ENCODE data around the gene PWP2.
A peak's percentile ranks its signal among the peaks of the same experiment; 100 is the strongest.
"Not testable (repeated sequence)": the region's sequence is repeated elsewhere in the genome, so short reads cannot be mapped to it uniquely, and the experiment has no call there.

PWP2 gene

DNA sequence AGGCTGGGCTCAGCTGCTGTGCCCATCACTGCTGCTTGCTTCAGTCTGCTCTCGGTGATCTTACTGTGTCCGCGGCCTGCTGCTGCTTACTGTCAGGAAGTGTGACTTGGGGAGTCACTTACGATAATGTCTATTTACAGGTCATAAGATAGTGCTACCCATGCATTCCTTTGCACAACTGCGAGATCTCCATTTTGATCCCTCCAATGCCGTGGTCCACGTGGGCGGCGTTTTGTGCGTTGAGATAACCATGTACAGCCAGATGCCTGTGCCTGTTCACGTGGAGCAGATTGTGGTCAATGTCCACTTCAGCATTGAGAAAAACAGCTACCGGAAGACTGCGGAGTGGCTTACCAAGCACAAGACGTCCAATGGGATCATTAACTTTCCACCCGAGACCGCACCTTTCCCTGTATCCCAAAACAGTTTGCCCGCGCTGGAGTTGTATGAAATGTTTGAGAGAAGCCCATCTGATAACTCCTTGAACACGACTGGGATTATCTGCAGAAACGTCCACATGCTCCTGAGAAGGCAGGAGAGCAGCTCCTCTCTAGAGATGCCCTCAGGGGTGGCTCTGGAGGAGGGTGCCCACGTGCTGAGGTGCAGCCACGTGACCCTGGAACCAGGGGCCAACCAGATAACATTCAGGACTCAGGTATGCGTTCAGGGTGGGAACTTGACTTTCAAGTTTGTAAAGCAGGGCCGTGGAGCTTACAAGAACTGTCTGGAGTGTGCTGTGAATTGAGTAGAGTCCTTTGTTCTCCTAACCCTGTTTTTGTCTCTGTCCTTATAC lies 24.4 kb upstream of the PWP2 start:
- DNase-seq (ENCODE audit: insufficient read length, low spot score): no peak
- FAIRE-seq: no peak

GRCh38 chr21:44083631-44084291 lies 23.4 kb upstream of the PWP2 start:
- DNase-seq (ENCODE audit: insufficient read length, low spot score) (no peak), FAIRE-seq (peak; percentile 55)

DNA sequence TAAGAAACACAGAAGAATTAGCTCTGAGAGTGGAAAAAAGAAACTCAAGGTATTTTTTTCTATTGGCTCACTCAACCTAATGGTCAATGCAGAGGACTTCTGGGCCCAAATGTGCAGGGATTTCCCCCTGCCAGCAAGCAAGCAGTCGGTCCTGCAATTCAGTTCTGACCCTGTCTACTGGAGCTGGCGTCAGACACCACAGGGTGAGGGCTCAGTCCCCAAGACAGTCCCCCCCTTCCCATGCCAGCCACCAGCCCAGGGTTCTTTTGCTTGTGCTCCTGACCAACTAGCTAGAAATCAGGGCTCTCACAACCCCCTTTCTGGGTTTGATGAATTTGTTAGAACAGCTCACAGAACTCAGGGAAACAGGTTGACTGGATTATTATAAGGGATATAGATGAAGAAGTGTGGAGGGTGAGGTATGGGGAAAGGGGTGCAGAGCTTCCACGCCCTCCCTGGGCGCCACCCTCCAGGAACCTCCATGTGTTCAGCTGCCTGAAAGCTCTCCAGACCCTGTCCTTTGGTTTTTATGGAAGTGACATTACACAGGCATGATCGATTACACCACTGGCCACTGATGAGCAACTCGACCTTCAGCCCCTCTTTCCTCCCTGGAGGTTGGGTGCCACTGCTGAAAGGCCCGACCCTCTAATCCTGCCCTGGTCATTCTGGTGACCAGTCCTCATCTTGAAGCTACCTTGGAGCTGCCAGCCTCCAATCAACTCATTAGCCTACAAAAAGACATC lies 22.5 kb upstream of the PWP2 start:
- FAIRE-seq (no peak), DNase-seq (ENCODE audit: insufficient read length, low spot score) (no peak)

DNA sequence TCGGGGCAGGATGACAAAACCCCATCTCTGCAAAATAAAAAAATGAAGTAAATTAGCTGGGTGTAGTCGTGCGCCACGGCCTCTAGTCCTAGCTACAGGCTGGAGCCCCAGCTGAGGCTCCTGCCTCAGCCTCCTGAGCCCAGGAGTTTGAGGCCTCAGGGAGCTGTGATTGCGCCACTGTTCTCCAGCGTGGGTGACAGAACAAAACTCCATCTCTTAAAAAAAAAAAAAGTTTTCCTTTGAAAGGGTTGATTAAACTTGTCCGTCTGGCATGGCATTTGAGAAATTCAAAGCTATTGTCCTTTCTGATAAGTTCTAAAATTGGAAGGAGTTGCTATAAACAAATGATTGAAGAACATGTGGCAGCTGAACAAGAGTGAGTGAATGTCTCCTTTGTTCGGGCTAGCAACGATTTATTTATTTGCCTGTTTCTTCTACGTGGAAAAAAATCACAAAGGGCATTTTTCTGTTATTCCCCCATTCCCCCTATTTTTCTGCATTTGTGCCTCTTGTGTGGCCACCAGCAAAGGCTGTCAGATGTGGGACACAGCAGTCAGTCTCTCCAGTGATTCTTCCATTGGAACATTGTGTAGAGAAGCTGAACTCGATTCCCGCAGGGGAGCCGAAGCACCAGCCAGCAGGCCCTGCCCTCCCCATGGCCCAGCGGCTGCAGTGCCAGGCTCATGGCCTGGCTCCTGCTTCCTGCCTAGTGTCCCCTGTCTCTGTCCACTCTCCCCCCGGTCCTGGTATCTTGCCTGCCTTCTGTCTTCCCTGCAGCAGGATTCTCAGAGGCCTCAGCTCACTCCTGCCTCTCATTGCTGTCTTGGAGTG lies 21.5 kb upstream of the PWP2 start:
- FAIRE-seq (no peak), DNase-seq (ENCODE audit: insufficient read length, low spot score) (no peak)

- no peak for DNase-seq (ENCODE audit: insufficient read length, low spot score)
- FAIRE-seq: no peak
Observed at GRCh38 chr21:44086636-44087425, 20.4 kb upstream of the PWP2 start.

DNA sequence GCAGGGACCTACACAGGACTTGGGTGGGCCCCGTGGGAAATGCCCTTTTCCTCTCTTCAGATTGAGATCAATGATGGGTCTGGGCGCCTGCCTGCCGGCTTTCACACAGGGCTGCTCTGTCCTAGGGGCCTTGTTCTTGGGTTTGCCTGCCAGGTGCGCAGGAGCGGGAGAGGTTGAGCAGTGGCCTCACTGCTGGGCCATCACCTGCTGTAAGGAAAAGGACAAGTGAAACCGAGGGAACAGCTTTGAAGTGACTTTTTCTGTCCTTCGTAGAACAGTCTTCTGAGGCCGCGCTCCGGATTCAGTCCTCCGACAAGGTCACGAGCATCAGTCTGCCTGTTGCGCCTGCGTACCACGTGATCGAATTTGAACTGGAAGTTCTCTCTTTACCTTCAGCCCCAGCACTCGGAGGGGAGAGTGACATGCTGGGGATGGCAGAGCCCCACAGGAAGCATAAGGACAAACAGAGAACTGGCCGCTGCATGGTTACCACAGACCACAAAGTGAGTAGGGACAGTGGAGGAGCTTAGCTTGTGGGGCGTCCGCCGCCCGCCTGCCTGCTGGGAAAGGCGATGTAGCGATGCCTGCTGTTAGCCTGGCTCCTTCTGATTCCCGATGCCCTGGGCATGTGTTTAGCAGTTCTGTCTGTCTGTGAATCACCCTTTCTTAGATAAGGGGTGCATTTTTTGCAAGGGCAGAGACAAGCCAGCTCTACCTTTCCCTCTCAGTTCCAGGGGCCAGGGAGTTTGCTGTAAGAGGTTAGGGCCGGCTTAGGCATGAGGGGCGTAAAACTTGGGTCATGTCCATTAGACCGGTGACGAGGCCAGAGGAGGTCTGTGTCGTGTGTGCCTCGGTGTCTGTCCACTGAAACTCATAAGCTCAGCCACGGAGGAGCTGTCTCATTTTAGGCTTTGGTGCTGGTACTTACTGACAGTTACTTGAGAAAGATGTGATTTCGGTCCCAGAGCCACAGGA lies 19.5 kb upstream of the PWP2 start:
- DNase-seq (ENCODE audit: insufficient read length, low spot score) (no peak), FAIRE-seq (no peak)

GRCh38 chr21:44088401-44088780 lies 18.8 kb upstream of the PWP2 start:
- DNase-seq (ENCODE audit: insufficient read length, low spot score) (no peak), FAIRE-seq (no peak)

- peak; percentile 90 for FAIRE-seq
- peak; percentile 48 for DNase-seq (ENCODE audit: insufficient read length, low spot score)
Observed at GRCh38 chr21:44089001-44089911, 17.9 kb upstream of the PWP2 start.

- FAIRE-seq (no peak), DNase-seq (ENCODE audit: insufficient read length, low spot score) (no peak)
Observed at GRCh38 chr21:44090325-44090724, 16.9 kb upstream of the PWP2 start.

DNA sequence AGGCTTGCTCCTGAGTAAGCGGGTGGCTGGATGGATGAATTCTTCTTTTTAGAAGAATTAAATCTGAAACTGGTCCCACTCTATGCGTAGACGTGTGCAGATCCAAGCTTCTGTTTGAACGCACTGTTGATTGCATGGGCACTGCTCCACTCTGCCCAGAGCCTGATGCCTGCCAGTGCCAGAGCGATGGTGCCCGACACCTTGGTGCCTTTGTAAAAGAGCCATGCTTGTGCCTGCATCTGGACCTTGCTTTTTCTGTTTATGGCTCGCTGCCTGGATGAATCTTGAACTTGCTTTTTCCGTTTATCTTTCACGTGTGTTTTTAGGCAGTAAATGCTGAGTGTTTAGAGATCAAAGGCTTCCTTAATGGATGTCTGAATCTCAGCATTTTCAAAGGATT lies 15.0 kb upstream of the PWP2 start:
- DNase-seq (ENCODE audit: insufficient read length, low spot score) (no peak), FAIRE-seq (no peak)

DNA sequence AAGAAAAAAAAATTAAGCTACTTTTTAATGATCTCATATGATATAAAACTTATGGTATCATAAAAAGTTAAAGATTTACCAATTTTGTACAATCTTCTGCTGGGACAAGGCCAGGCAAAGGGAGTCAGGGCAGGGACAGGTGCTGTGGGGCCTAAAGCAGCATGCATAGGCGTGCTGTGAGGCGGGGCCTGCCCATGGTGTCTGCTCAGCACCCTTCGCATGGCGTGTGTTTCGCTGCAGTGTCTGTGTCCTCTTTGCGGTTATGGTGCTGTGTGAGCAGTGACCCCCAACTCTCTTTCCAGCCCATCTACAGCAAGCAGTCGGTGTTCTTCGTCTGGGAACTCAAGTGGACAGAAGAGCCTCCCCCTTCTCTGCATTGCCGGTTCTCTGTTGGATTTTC lies 13.4 kb upstream of the PWP2 start:
- DNase-seq (ENCODE audit: insufficient read length, low spot score): no peak
- FAIRE-seq: no peak

DNA sequence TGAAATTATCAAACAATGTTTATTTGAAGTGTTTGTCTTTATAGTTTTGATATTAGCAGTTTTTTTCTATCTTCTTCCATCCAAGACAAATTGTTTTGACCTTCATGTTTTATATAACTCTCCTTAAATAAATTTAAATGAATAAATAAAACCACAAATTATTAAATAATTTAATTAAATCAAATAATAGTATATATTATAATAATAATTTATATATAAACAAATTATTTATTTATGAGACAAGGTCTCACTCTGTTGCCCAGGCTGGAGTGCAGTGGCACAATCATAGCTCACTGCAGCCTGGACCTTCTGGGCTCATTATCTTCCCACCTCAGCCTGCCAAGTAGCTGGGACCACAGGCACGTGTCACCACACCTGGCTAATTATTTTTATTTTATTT lies 12.4 kb upstream of the PWP2 start:
- FAIRE-seq: no peak
- no peak for DNase-seq (ENCODE audit: insufficient read length, low spot score)

DNA sequence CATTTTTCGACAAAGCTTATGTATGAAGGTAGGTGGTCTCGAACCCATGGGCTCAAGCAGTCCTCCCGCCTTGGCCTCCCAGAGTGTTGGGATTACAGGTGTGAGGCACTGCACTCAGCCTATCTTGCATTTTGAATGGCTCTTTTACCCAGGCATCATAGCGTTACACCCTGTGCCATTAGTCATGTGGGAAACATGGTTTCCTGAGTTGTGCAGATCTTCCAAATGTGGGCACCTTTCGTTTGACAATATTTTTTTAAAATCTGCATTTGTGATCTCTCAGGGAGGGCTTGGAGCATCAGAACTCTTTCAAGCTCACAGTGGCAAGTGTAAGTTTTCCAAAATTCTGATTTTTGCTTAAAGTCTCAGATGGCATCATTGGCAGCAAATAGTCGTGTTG lies 8.7 kb upstream of the PWP2 start:
- DNase-seq (ENCODE audit: insufficient read length, low spot score); FAIRE-seq: not testable (repeated sequence)

- not testable (repeated sequence) for FAIRE-seq; DNase-seq (ENCODE audit: insufficient read length, low spot score)
Observed at GRCh38 chr21:44098964-44099363, 8.2 kb upstream of the PWP2 start.

DNA sequence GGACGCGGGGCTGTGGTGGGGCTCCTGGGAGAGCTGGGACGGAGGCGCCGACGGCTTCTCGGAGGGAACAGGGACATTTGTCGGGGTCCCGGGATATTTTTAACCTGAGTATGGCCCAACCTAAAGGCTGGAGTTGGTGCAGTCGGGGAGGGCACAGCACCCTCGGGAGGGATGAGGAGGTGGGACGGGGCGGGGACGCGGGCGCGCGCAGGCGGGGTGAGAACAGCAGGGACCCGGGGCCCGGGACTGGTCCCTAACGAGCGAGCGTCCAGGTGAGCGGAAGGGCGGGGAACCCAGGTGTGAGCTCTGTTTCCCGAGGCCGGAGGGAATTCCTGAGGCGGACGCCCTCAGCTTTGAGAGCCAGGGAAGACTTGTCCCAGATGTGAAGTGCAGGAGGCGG lies 390 bp downstream of the PWP2 start:
- not testable (repeated sequence) for DNase-seq (ENCODE audit: insufficient read length, low spot score); FAIRE-seq

- FAIRE-seq; DNase-seq (ENCODE audit: insufficient read length, low spot score): not testable (repeated sequence)
Observed at GRCh38 chr21:44113702-44114371, 6.6 kb downstream of the PWP2 start.

GRCh38 chr21:44122131-44122530 lies 14.9 kb downstream of the PWP2 start:
- FAIRE-seq; DNase-seq (ENCODE audit: insufficient read length, low spot score): not testable (repeated sequence)

Measured in GM19239 (cell line).